SK-N-SH treated with all-trans-retinoic acid at 6 μM for 48 hours (cell line): ENCODE results near the gene SORCS3.

Experiments
- ARNTL ChIP-seq: fragments of 450-650 bp; formaldehyde crosslinking; IDR thresholded peaks from 2 replicates; pipeline ENCODE4 v1.5.0; 2020; ENCODE audit warnings: low read depth, mild to moderate bottlenecking, moderate library complexity, borderline replicate concordance
- CSRNP3 ChIP-seq: fragments of 250-450 bp; sonication (Bioruptor Pico); IDR thresholded peaks from 2 replicates; pipeline ENCODE4 v1.5.1; 2021; ENCODE audit warnings: mild to moderate bottlenecking, moderate library complexity
- GLIS3 ChIP-seq: fragments of 250-450 bp; sonication (Bioruptor Pico); IDR thresholded peaks from 2 replicates; pipeline ENCODE4 v1.5.0; 2020; ENCODE audit warnings: mild to moderate bottlenecking, moderate library complexity
- ISL1 ChIP-seq: fragments of 250-450 bp; sonication (Bioruptor Pico); IDR thresholded peaks from 2 replicates; pipeline ENCODE4 v2.1.2; 2022; ENCODE audit warnings: mild to moderate bottlenecking, moderate library complexity
- SNAI2 ChIP-seq: fragments of 250-450 bp; sonication (Bioruptor Pico); IDR thresholded peaks from 2 replicates; pipeline ENCODE4 v1.5.0; 2020; ENCODE audit warnings: mild to moderate bottlenecking, moderate library complexity
- ZFP30 ChIP-seq: fragments of 450-650 bp; formaldehyde crosslinking; IDR thresholded peaks from 2 replicates; pipeline ENCODE4 v1.5.0; 2022; ENCODE audit warnings: mild to moderate bottlenecking, moderate library complexity
- ZNF565 ChIP-seq: fragments of 450-650 bp; formaldehyde crosslinking; conservative IDR thresholded peaks from 2 replicates; pipeline ENCODE4 v1.5.0; 2020; ENCODE audit warnings: low read depth, mild to moderate bottlenecking, moderate library complexity
- ZNF70 ChIP-seq: fragments of 450-650 bp; formaldehyde crosslinking; IDR thresholded peaks from 2 replicates; pipeline ENCODE4 v1.5.0; 2020; ENCODE audit warnings: mild to moderate bottlenecking, moderate library complexity

- TF ChIP-seq ARNTL (CRISPR knock-in tag) (no peak), ISL1 (CRISPR knock-in tag) (no peak), ZNF565 (CRISPR knock-in tag) (no peak), SNAI2 (CRISPR knock-in tag) (no peak), CSRNP3 (CRISPR knock-in tag) (no peak), ZFP30 (CRISPR knock-in tag) (no peak), GLIS3 (CRISPR knock-in tag) (no peak), ZNF70 (no peak)
Observed at GRCh38 chr10:104750291-104750690, 109.2 kb downstream of the SORCS3 start.
